ENCODE data around the gene ALPI.
"Not testable (repeated sequence)": the region's sequence is repeated elsewhere in the genome, so short reads cannot be mapped to it uniquely, and the experiment has no call there.

Gene ALPI

GRCh38 chr2:232441147-232441651, 14.8 kb upstream of the ALPI start:
- DNase-seq (ENCODE audit: extremely low read depth, low read depth): no peak
- TF ChIP-seq, protein P1, sequence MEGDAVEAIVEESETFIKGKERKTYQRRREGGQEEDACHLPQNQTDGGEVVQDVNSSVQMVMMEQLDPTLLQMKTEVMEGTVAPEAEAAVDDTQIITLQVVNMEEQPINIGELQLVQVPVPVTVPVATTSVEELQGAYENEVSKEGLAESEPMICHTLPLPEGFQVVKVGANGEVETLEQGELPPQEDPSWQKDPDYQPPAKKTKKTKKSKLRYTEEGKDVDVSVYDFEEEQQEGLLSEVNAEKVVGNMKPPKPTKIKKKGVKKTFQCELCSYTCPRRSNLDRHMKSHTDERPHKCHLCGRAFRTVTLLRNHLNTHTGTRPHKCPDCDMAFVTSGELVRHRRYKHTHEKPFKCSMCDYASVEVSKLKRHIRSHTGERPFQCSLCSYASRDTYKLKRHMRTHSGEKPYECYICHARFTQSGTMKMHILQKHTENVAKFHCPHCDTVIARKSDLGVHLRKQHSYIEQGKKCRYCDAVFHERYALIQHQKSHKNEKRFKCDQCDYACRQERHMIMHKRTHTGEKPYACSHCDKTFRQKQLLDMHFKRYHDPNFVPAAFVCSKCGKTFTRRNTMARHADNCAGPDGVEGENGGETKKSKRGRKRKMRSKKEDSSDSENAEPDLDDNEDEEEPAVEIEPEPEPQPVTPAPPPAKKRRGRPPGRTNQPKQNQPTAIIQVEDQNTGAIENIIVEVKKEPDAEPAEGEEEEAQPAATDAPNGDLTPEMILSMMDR (IDR thresholded peaks at IDR 0.05; ENCODE audit: low read depth, low read length): no peak

- DNase-seq (ENCODE audit: extremely low read depth, low read depth): not testable (repeated sequence)
Measured at GRCh38 chr2:232441922-232442321, 14.0 kb upstream of the ALPI start.

GRCh38 chr2:232442431-232442830, 13.5 kb upstream of the ALPI start:
- DNase-seq (ENCODE audit: extremely low read depth, low read depth): not testable (repeated sequence)

- DNase-seq (ENCODE audit: extremely low read depth, low read depth): not testable (repeated sequence)
Measured at GRCh38 chr2:232443047-232443446, 12.9 kb upstream of the ALPI start.

- not testable (repeated sequence) for DNase-seq (ENCODE audit: extremely low read depth, low read depth)
Measured at GRCh38 chr2:232443669-232444408, 12.1 kb upstream of the ALPI start.

GRCh38 chr2:232444409-232445148, 11.4 kb upstream of the ALPI start:
- TF ChIP-seq, protein P1 (IDR thresholded peaks at IDR 0.05; ENCODE audit: low read depth, low read length): peak; percentile 67
- DNase-seq (ENCODE audit: extremely low read depth, low read depth): no peak

GRCh38 chr2:232445149-232445885, 10.6 kb upstream of the ALPI start:
- not testable (repeated sequence) for DNase-seq (ENCODE audit: extremely low read depth, low read depth)

GRCh38 chr2:232446266-232446777, 9.6 kb upstream of the ALPI start:
- DNase-seq (ENCODE audit: extremely low read depth, low read depth): not testable (repeated sequence)

- TF ChIP-seq, protein P1 (IDR thresholded peaks at IDR 0.05; ENCODE audit: low read depth, low read length): no peak
- DNase-seq (ENCODE audit: extremely low read depth, low read depth): no peak
Measured at GRCh38 chr2:232447091-232447620, 8.8 kb upstream of the ALPI start.

GRCh38 chr2:232447638-232448303, 8.2 kb upstream of the ALPI start:
- TF ChIP-seq, protein P1 (IDR thresholded peaks at IDR 0.05; ENCODE audit: low read depth, low read length): no peak
- no peak for DNase-seq (ENCODE audit: extremely low read depth, low read depth)
